Stimulated activated CD4-positive, alpha-beta T cell treated with anti-CD3 and anti-CD28 coated beads, Interleukin-4, amount 100 ng/mL, for 1 hour (primary cell): ENCODE data around the gene PEX13.
"Not testable (repeated sequence)": the region's sequence is repeated elsewhere in the genome, so short reads cannot be mapped to it uniquely, and the experiment has no call there.

Experiments
- DNase-seq: peaks from one replicate; pipeline ENCODE4 v3.0.0-alpha.2; 2020

Gene PEX13

GRCh38 chr2:61009355-61009754, 8.2 kb upstream of the PEX13 start:
- no peak for DNase-seq

GRCh38 chr2:61011678-61012077, 5.8 kb upstream of the PEX13 start:
- no peak for DNase-seq

- DNase-seq: not testable (repeated sequence)
Measured at GRCh38 chr2:61012303-61012702, 5.2 kb upstream of the PEX13 start.

GRCh38 chr2:61013382-61013781, 4.1 kb upstream of the PEX13 start:
- DNase-seq: no peak

GRCh38 chr2:61014763-61015162, 2.8 kb upstream of the PEX13 start:
- no peak for DNase-seq

- no peak for DNase-seq
Measured at GRCh38 chr2:61015976-61016375, 1.5 kb upstream of the PEX13 start.

- DNase-seq: no peak
Measured at GRCh38 chr2:61016392-61017002, 1.0 kb upstream of the PEX13 start.

- DNase-seq: peak; percentile 61
Measured at GRCh38 chr2:61017003-61017555, 441 bp upstream of the PEX13 start.

GRCh38 chr2:61018318-61018755, 817 bp downstream of the PEX13 start:
- no peak for DNase-seq

GRCh38 chr2:61018798-61019197, 1.3 kb downstream of the PEX13 start:
- no peak for DNase-seq

GRCh38 chr2:61021228-61021660, 3.7 kb downstream of the PEX13 start:
- DNase-seq: no peak

- DNase-seq: no peak
Measured at GRCh38 chr2:61023670-61024069, 6.2 kb downstream of the PEX13 start.

GRCh38 chr2:61029533-61029932, 12.0 kb downstream of the PEX13 start:
- DNase-seq: no peak

GRCh38 chr2:61034592-61034991, 17.1 kb downstream of the PEX13 start:
- not testable (repeated sequence) for DNase-seq

- DNase-seq: not testable (repeated sequence)
Measured at GRCh38 chr2:61036643-61037042, 19.1 kb downstream of the PEX13 start.

GRCh38 chr2:61042807-61043206, 25.3 kb downstream of the PEX13 start:
- no peak for DNase-seq

- DNase-seq: no peak
Measured at GRCh38 chr2:61044636-61045035, 27.1 kb downstream of the PEX13 start.

GRCh38 chr2:61045226-61045625, 27.7 kb downstream of the PEX13 start:
- no peak for DNase-seq

- DNase-seq: no peak
Measured at GRCh38 chr2:61045999-61046398, 28.5 kb downstream of the PEX13 start.

GRCh38 chr2:61055557-61055956, 38.0 kb downstream of the PEX13 start:
- DNase-seq: no peak

- no peak for DNase-seq
Measured at GRCh38 chr2:61057562-61057961, 40.0 kb downstream of the PEX13 start.

GRCh38 chr2:61059382-61059781, 41.9 kb downstream of the PEX13 start:
- DNase-seq: no peak

- peak; percentile 82 for DNase-seq
Measured at GRCh38 chr2:61065714-61066709, 48.5 kb downstream of the PEX13 start, which contains the start of gene SANBR. Gene SANBR (plus strand): TSS chr2:61065871. CDS start chr2:61070351, 4,480 bp downstream.

GRCh38 chr2:61074100-61074499, 56.6 kb downstream of the PEX13 start:
- no peak for DNase-seq
